Mammary epithelial cell (primary cell): ENCODE measurements around the gene SCARF1.

ENCODE experiments used
- EZH2 ChIP-seq: IDR thresholded peaks from 2 replicates; pipeline ENCODE4 v1.6.1; 2012; ENCODE audit warnings: low read length, inconsistent platforms, borderline replicate concordance
- TF ChIP-seq, protein P1 (sequence below), 2 donors: IDR thresholded peaks in 1 of 2; conservative IDR thresholded peaks in 1 of 2; 2 replicates each; pipeline ENCODE4 v1.5.1; 2011 to 2012; ENCODE audit warnings: inconsistent platforms in 2 of 2, low read length in 2 of 2, mild to moderate bottlenecking in 2 of 2, control low read depth in 1 of 2, low read depth in 1 of 2; ENCODE audit not compliant: insufficient read depth in 1 of 2; ENCODE audit errors: extremely low read depth in 1 of 2

GRCh38 chr17:1651559-1651844, 6.0 kb upstream of the SCARF1 start:
- TF ChIP-seq, protein P1, sequence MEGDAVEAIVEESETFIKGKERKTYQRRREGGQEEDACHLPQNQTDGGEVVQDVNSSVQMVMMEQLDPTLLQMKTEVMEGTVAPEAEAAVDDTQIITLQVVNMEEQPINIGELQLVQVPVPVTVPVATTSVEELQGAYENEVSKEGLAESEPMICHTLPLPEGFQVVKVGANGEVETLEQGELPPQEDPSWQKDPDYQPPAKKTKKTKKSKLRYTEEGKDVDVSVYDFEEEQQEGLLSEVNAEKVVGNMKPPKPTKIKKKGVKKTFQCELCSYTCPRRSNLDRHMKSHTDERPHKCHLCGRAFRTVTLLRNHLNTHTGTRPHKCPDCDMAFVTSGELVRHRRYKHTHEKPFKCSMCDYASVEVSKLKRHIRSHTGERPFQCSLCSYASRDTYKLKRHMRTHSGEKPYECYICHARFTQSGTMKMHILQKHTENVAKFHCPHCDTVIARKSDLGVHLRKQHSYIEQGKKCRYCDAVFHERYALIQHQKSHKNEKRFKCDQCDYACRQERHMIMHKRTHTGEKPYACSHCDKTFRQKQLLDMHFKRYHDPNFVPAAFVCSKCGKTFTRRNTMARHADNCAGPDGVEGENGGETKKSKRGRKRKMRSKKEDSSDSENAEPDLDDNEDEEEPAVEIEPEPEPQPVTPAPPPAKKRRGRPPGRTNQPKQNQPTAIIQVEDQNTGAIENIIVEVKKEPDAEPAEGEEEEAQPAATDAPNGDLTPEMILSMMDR (conservative IDR thresholded peaks at IDR 0.05 in 1 of 2, IDR thresholded peaks at IDR 0.05 in 1 of 2; ENCODE audit: extremely low read depth in 1 of 2, insufficient read depth in 1 of 2, low read depth in 1 of 2, low read length in 2 of 2): no peak
- TF ChIP-seq EZH2: no peak
